GM15510 (cell line): Measurements from ENCODE around the gene DBT.

Experiments used
- POLR2A ChIP-seq: IDR thresholded peaks from 3 replicates; pipeline ENCODE4 v1.6.1; 2011; ENCODE audit warnings: borderline replicate concordance; ENCODE audit not compliant: insufficient read length; ENCODE audit errors: extremely low read depth

The DBT gene

GRCh38 chr1:100252901-100253300, 3.3 kb upstream of the DBT start:
- TF ChIP-seq POLR2A = no peak

GRCh38 chr1:100250807-100251206, 1.2 kb upstream of the DBT start:
- TF ChIP-seq POLR2A = no peak

GRCh38 chr1:100250264-100250663, 630 bp upstream of the DBT start:
- TF ChIP-seq POLR2A = no peak

- TF ChIP-seq POLR2A = no peak
These were observed 488 bp downstream of the DBT start for GRCh38 chr1:100249155-100249536.

GRCh38 chr1:100246738-100247137, 2.9 kb downstream of the DBT start:
- no peak for TF ChIP-seq POLR2A

GRCh38 chr1:100240631-100241030, 9.0 kb downstream of the DBT start:
- TF ChIP-seq POLR2A = no peak

- TF ChIP-seq POLR2A = no peak
These were observed 9.7 kb downstream of the DBT start for GRCh38 chr1:100239961-100240360.

- TF ChIP-seq POLR2A = no peak
These were observed 12.5 kb downstream of the DBT start for GRCh38 chr1:100237091-100237490.

GRCh38 chr1:100234432-100234831, 15.2 kb downstream of the DBT start:
- no peak for TF ChIP-seq POLR2A

- TF ChIP-seq POLR2A = no peak
These were observed 17.5 kb downstream of the DBT start for GRCh38 chr1:100232156-100232555.

GRCh38 chr1:100231721-100232120, 17.9 kb downstream of the DBT start:
- TF ChIP-seq POLR2A = no peak

GRCh38 chr1:100230765-100231164, 18.9 kb downstream of the DBT start:
- no peak for TF ChIP-seq POLR2A

- no peak for TF ChIP-seq POLR2A
These were observed 19.8 kb downstream of the DBT start for GRCh38 chr1:100229681-100230443.

- no peak for TF ChIP-seq POLR2A
These were observed 27.2 kb downstream of the DBT start for GRCh38 chr1:100222428-100222827.

- no peak for TF ChIP-seq POLR2A
These were observed 29.8 kb downstream of the DBT start for GRCh38 chr1:100219883-100220282.

GRCh38 chr1:100219457-100219856, 30.2 kb downstream of the DBT start:
- TF ChIP-seq POLR2A = no peak

- no peak for TF ChIP-seq POLR2A
These were observed 31.8 kb downstream of the DBT start for GRCh38 chr1:100217834-100218233.
